Tracheal epithelial cell (primary cell): ENCODE measurements around the gene MRPL44. TPM values are rescaled to one million over a fixed set of nuclear protein-coding genes. Genes with fewer than 3 reads are reported as not detected.

ENCODE experiments used
- total RNA-seq: library from RNA; depleted of rRNA; stranded (reverse); fragments of >200 nt; gene quantifications from 2 replicates; pipeline ENCODE4 v1.2.1, GENCODE V29; 2014

MRPL44 gene
- 26.3 and 45.6 TPM in 2 replicates for total RNA-seq

DNA sequence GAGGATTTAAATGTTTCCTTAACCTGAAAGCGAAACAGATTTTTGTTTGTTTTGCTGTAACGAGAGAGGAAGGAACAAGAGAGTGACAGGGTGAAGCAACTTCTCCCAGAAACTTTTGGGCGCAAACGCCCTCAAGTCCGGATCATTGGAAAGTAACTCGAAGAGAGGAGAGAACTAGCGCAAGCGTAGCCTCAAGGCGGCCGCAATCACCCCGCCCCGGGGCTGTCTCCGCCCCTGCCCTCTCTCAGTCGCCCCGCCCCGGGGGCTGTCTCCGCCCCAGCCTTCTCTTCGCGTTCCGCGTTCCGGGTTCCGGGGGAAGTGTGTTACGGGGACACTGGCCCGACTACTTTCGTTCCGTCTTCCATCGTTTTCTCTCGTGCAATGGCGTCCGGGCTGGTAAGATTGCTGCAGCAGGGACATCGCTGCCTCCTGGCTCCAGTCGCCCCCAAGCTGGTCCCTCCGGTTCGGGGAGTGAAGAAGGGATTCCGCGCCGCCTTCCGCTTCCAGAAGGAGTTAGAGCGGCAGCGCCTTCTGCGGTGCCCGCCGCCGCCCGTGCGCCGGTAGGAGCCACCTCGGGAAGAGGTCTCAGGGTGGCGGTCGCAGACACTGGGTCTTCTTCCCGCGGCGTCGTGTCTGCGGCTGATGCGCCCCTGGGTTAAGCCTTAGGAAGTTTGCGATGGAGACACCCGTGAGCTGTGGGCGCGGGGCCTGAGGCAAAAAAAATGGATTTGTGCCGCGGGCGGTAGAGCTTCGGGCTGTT is at the start of gene MRPL44:
MRPL44 (plus strand) TSS at position 372 of the 760 bp plus-strand sequence; CDS start at position 382, 10 bp downstream.

DNA sequence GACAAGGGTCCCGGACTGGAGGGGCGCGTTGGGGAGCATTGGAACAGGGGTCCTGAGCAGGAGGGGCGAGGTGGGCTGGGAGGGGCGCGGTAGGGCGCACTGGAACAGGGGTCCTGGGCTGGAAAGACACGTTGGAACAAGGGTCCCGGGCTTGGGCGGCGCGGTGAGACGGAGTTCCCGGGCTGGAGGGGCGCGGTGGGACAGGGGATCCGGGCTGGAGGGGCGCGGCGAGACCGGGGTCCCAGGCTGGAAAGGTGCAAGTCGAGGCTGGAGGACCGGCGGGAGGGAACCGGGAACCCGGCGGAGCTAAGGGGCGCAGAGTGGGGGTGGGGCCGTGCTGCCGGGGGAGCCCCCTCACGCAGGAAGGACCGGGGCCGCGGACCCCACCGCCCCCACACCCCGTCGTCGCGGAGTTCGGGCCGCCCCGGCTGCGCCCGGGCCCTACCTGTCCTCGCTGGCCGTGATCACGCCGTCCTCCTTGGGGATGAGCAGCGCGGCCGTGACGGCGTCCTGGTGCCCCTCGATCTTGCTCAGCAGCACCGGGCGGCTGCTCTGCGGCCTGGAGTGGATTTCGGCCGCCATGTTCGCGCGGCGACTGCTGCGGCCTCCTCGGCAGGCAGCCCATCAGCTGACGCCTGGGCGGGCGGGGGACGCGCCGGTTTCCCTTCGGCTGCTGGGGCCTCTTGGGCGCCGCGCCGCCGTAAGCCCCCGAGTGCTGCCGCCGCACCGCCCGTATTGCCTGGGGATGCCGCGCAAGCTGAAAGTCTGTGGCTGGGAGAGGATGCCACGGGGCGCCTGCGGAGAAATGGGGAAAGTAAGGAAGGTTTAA is 12.3 kb upstream of the MRPL44 start, which contains the start of gene WDFY1:
WDFY1 (minus strand) TSS at position 633 of the 829 bp plus-strand sequence; CDS start at position 582, 51 bp downstream.

Other genes starting within 250 kb of the MRPL44 start
- gene AP1S3, start 119.9 kb upstream of the MRPL44 start, total RNA-seq, result 51.8 and 69.5 TPM in 2 replicates
- gene WDFY1, start 12.1 kb upstream of the MRPL44 start, total RNA-seq, result 100 and 107 TPM in 2 replicates
- 76.4 and 118 TPM in 2 replicates for gene SERPINE2, start 81.8 kb downstream of the MRPL44 start, total RNA-seq